ENCODE measurements around the gene IFRD2.

- TF ChIP-seq EP300 (IDR thresholded peaks at IDR 0.05) (no peak), CTCF (IDR thresholded peaks at IDR 0.05) (peak in 1 of 5 experiments; percentile 24), POLR2A (IDR thresholded peaks at IDR 0.05) (no peak)
Measured at GRCh38 chr3:50299929-50300680, 7.9 kb upstream of the IFRD2 start.
